Measurements from ENCODE around the gene GJD3. TPM values are rescaled to one million over a fixed set of nuclear protein-coding genes. Genes with fewer than 3 reads are reported as not detected.
"Not testable (repeated sequence)": the region's sequence is repeated elsewhere in the genome, so short reads cannot be mapped to it uniquely, and the experiment has no call there.

GJD3 gene
- total RNA-seq, 1 donor from 2014 or later, result 2.8 TPM

DNA sequence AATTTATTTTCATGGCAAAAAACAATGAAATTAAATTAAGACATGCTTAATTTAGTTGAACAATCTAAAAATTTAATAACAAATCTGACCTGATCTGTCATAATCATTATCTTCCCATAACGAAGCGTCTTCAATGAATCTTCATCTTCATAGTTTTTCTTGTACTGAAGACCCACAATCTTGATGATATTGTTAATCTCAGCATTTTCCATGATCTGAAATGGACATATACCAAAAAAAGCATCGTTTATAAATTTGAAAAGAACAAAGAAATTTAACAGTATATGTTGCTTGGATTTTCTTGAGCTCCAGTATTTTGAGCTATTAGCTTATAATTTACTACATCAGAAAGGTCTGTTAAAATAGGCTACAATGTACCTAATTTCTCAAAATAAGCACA, 42.9 kb upstream of the GJD3 start:
- H3K9me3 ChIP-seq, result no peaks in the 10 kb centered on the region
- intact Hi-C loops (cut with DNase I), result no loop called here
- no peak overlapping the region for H3K27ac ChIP-seq
- H3K27me3 ChIP-seq, result no peaks in the 10 kb centered on the region
- DNase-seq (no peak), ATAC-seq (no peak)
- no peaks in the 10 kb centered on the region for H3K4me1 ChIP-seq
- TF ChIP-seq CTCF (IDR thresholded peaks at IDR 0.05), result no peak
- H3K36me3 ChIP-seq, result no peaks in the 10 kb centered on the region
- H3K4me3 ChIP-seq, result no peak overlapping the region

- Histone ChIP-seq H3K27me3 (no peaks in the 10 kb centered on the region), H3K36me3 (no peaks in the 10 kb centered on the region), H3K9me3 (no peaks in the 10 kb centered on the region), H3K4me1 (no peaks in the 10 kb centered on the region), H3K4me3 (no peak overlapping the region), H3K27ac (no peak overlapping the region)
- DNase-seq (no peak), ATAC-seq (no peak)
- no peak for TF ChIP-seq CTCF (IDR thresholded peaks at IDR 0.05)
- intact Hi-C loops (cut with DNase I), result no loop called here
Measured at GRCh38 chr17:40404003-40404402, 39.5 kb upstream of the GJD3 start.

DNA sequence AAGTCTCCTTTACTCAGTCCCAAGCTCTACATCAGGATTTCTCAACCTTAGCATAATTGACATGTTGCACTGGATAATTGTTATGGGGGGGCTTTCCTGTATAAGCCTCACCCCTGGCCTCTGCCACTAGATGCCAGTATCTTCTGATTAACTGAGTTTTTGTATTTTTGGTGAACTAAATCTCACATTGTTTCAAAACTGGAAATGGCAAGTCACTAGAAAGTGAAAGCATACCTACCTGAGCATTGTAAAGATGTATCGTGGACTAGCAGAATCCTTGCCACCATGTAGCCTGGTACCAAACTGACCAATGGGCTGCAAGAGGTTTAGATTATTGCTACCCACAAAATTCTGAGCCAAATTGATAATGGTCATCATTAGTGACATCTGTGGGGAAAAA, 38.1 kb upstream of the GJD3 start:
- intact Hi-C loops (cut with DNase I), result no loop called here
- H3K4me3 ChIP-seq, result no peak overlapping the region

DNA sequence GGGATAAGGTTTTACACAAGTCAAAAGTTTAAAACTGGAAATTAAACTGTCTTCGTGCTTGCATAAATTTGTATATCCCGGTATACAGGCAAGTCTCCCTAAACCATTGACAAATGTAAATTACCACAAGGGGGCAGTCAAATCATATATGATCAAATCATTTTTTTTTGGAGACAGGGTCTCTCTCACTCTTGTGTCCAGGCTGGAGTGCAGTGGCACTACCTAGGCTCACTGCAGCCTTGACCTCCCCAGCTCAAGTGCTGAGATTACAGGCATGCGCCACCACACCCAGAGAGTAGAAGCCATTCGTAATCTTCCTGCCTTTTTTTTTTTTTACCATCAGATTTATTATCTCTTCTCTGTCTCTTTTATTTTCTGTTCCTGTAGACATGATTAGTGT, 34.6 kb upstream of the GJD3 start:
- no peak for DNase-seq
- peak; percentile 69 for ATAC-seq
- Histone ChIP-seq H3K4me3 (no peak overlapping the region), H3K27ac (no peak overlapping the region), H3K4me1 (no peaks in the 10 kb centered on the region), H3K27me3 (no peaks in the 10 kb centered on the region), H3K36me3 (no peaks in the 10 kb centered on the region), H3K9me3 (no peaks in the 10 kb centered on the region)
- TF ChIP-seq CTCF (IDR thresholded peaks at IDR 0.05), result peak; percentile 70
- intact Hi-C loops (cut with DNase I), result no loop called here

More for the DNA sequence above, 38.1 kb upstream of the GJD3 start:
- TF ChIP-seq CTCF (IDR thresholded peaks at IDR 0.05), result no peak
- Histone ChIP-seq H3K4me1 (no peaks in the 10 kb centered on the region), H3K27me3 (no peaks in the 10 kb centered on the region), H3K9me3 (no peaks in the 10 kb centered on the region), H3K27ac (no peak overlapping the region), H3K36me3 (no peaks in the 10 kb centered on the region)
- ATAC-seq, result no peak
- no peak for DNase-seq

DNA sequence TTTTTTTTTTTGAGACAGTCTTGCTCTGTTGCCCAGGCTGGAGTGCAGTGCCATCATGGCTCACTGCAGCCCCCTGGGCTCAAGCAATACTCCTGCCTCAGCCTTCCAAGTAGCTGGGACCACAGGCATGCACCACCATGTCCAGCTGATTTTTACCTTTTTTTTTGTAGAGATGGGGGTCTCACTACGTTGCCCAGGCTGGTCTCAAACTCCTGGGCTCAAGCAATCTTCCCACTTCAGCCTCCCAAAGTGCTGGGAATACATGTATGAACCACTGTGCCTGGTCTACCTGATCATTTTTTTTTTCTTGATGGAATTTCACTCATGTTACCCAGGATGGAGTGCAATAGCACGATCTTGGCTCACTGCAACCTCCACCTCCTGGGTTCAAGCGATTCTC, 22.0 kb upstream of the GJD3 start:
- H3K27me3 ChIP-seq; H3K27ac ChIP-seq; DNase-seq; H3K9me3 ChIP-seq; H3K4me1 ChIP-seq; H3K36me3 ChIP-seq; intact Hi-C loops (cut with DNase I); H3K4me3 ChIP-seq; ATAC-seq: not testable (repeated sequence)

DNA sequence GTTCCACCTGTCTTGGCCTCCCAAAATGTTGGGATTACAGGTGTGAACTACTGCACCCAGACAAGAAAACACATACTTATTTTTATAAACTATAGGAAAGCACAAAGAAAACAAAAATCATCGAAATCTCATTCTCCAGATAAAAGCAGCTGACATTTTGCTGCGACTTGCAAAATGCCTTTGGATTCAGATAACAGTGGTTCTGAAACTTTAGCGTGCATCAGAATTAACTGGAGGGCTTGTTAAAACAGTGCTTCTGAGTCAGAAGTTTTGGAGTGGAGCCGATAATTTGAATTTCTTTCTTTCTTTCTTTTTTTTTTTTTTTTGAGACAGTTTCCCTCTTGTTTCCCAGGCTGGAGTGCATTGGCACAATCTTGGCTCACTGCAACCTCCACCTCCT, 17.7 kb upstream of the GJD3 start:
- intact Hi-C loops (cut with DNase I), result no loop called here
- no peaks in the 10 kb centered on the region for H3K4me1 ChIP-seq
- no peak for TF ChIP-seq CTCF (IDR thresholded peaks at IDR 0.05)
- no peak overlapping the region for H3K27ac ChIP-seq
- no peak for DNase-seq
- no peaks in the 10 kb centered on the region for H3K9me3 ChIP-seq
- H3K4me3 ChIP-seq, result no peak overlapping the region
- ATAC-seq, result no peak
- H3K36me3 ChIP-seq, result no peaks in the 10 kb centered on the region
- no peaks in the 10 kb centered on the region for H3K27me3 ChIP-seq
